Germinal center (tissue), 1 donor: Measurements from ENCODE around the gene C19orf25.
"Not testable (repeated sequence)": the region's sequence is repeated elsewhere in the genome, so short reads cannot be mapped to it uniquely, and the experiment has no call there.

Source experiments
- DNase-seq: peaks from one replicate; pipeline ENCODE4 v3.0.0; 2012; ENCODE audit warnings: mixed read lengths, low spot score

Gene C19orf25

DNA sequence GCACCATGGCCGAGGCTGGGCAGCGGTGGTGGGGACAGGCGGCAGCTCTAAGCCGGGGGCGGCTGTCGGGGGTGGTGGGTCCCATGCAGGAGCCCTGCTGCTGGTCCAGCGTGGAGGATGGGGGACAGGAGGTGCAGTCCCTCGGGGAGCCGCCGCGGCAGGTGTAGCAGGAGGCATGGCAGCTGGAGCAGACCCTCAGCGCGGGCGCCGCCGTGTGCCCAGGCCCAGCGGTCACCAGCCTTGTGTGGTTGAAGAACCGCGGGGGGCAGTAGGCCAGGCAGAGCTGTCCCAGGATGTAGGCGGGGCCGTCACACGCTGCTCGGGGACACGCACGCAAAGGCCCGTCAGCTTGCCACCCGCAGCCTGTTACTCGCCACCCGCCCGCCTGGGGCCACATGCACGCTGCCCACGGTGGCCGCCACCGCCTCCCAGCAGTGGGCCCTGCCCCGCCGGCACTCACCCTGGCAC lies 2.9 kb upstream of the C19orf25 start:
- DNase-seq = no peak

DNA sequence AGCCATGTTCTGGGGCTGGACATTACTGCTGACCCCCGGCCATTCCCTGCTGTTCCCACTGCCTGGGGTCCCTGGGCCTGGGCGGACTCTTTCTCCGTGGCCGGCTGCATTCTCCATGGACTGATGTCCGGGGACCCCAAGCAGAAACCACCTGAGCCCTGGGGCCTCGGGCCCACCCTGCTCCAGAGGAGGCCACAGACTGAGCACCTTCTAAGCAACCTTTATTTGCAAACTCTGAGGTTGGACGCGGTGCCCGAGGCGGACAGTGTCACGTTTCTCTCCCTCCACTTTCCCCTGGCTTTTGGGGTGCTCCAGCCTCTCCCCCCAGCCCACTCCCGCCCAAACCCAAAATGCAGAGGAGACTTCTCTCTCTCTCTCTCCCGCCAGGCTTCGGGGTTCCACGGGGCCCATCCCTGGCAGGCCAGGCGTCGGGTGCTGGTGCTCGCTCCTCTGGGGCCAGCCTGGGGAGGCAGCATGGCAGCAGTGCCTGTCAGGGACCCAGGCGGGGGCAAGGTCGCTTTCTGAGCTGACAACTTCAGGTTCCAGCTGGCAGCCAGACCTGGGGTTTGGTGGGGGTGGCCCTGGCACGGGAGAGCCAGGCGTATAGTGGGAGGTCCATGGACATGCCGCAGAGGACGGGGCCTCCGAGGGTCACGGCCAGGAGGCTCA lies 2.3 kb upstream of the C19orf25 start:
- DNase-seq = no peak

DNA sequence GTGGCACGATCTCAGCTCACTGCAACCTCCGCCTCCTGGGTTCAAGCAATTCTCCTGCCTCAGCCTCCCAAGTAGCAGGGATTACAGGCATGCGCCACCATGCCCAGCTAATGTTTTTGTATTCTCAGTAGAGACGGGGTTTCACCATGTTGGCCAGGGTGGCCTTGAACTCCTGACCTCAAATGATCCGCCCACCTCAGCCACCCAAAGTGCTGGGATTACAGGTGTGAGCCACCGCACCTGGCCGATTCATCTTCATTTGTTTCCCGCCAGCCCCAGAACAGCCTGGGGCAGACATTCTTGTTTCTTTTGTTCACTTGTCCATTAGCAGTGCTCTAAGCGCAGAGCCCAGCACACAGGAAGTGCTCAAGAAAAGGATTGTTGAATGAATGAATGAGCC lies 2.0 kb downstream of the C19orf25 start:
- DNase-seq = not testable (repeated sequence)

DNA sequence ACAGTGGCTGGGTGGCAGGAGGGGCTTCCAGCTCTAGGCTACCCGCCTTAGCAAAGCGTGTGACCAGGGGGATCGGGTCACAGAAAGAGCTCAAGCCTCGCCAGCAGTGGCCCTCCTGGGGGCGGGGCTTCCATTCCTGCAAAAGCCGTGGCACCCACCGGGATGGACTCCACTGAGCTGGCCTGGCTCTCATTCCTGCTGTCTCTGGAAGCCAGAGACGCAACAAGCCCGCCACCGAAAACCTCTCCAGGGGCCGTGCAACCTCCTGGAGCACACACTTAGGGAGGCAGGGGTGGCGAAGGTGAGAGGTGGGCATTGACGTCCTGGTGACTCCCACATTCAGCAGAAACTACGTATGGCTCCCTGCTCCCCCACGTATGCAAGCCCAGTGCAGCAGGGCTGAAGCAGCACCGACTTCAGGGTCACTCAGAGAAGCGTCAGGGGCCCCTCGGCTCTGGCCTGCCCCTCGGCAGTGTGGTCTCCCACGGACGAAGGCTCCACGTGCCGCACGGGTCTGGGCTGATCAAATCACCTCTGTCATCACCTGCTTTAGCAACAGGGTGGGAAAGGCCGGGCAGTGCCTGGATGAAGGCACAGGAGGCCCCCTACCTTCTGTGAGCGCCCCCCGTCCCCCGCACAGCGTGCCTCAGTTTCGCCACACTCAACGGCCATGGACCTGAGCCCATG lies 3.1 kb downstream of the C19orf25 start:
- no peak for DNase-seq

DNA sequence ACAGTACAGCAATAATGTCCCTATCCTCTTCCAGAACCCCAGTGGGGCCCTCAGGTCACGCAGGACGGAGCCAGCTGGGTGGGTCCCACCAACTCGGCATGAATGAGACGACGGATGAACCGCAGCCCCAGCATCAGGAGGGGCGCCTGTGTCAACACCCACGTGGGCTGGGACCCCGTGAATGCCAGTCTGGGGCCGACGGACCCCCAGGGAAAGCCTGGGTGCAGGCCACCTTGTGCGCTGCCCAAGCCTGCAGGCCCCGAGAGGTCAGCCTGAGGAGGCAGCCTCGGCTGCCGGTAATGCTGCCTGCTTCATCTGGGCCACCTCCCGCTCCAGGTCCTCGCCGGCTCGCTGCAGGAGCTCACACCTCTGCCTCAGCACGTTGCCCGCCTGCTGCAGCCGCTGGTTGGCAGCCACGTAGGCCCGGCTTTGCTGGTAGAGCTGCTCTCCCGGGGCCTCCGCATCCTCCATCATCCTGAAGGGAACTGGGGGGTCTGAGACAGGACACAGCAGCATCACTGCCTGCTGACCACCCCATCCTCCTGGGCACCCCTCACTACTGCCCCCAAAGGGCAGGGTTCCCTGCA lies 4.2 kb downstream of the C19orf25 start:
- no peak for DNase-seq

DNA sequence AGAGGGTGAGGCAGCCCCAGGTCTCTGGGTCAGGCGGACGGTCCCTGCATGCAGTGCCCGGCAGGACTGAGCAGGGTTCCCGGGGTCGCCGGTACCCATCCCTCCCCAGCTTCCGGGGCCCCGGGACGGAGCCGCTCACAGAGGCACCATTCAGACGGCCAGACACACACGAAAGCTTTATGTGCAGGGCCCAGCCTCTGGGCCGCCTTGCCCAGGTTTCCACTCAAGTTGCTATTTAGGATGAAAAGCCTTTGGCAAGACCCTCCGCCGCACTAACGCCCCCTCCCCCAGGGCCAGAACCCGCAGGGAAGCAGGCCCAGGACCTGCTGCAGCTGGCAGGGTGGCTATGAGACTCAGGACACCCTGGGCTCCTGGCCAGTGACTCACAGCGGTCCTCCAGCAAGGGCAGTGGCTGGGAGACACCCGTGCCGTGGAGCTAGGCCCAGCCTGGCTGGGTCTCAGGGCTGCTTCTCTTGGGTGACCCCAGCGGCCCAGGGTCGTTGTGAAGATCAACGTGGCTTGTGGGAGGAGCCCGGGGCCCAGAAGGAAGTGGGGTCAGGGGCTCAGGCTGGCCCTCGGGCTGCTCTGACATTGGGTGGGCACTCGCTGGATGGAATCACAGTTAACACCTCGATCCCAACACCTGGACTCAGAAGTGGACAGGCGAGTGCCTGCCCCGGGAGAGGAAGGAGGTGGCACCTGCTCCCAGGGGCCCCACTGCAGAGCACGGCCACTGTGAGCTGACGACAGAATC lies 4.8 kb downstream of the C19orf25 start:
- no peak for DNase-seq

DNA sequence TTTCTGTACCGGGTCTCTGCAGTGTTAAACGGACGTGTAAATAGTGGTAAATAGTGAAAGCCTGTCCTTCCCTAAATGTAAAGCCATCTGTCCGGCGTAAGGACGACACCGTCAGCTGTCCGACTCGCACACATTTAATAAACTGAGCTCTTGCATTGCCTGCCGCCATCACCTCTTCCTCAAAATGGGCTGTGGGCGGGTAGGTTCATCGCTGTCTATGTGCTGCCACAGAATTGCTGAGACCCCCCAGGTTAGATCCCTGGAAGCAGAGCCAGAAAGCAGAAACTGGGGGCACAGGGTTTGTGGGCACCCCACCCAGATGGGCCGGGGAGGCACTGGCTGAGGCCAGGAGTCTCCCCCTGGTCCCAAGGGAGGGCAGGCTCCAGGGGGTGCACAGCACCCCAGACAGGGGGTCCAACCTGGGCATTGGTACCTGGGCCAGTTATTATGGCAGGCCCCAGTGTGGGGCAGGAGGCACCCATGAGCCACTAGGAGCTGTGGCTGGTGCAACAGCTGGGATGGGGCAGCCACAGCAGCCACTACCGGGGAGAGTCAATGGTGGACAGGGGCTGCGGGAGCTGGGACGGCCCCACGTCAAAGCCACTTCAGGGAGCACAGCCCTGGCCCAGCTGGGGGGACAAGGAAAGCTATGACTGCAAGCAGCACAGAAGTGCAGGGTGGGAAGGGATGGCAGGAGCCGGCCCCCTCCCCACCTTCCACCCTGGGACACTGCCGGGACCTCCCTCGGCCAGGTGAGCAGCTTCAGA lies 5.7 kb downstream of the C19orf25 start:
- DNase-seq = no peak

DNA sequence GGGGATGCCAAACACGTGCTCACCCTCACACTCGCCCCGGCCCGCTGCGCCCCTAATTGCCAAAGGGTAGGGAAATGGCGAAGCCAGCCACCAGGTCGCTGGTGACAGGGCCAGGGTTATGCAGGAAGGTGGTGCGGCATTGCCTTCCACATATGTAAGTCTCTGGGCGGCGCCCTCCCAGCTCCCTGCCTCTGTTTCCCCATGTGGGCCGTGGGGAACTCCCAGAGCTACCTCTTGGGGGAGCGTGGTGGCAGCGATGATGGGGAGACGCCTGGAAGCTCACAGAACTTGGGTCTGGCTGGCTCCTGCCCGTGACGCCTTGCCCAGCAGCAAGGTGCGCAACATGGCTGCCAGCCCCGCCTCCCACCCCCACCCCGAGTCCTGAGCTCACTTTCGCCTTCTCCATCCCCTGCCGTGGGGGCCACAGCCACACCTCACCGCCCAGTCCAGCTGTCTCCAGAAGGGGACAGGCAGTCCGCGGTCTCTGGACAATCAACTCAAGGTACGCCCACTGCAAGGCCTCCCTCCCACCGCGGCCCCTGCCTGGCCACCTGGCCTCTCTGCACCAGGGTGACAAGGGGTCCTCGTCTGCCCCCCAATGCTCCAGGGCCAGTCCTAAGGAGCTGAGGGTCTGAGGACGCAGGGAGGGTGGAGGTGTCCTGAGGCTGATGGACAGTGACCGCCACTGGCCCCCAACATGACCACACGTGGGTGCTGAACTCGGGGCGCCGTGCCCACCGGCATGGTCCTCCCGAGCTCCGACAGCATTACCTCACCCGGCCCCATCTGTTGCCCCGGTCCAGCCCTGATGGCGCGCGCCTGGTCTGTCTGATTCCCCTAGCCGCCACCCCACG lies 6.6 kb downstream of the C19orf25 start:
- no peak for DNase-seq

DNA sequence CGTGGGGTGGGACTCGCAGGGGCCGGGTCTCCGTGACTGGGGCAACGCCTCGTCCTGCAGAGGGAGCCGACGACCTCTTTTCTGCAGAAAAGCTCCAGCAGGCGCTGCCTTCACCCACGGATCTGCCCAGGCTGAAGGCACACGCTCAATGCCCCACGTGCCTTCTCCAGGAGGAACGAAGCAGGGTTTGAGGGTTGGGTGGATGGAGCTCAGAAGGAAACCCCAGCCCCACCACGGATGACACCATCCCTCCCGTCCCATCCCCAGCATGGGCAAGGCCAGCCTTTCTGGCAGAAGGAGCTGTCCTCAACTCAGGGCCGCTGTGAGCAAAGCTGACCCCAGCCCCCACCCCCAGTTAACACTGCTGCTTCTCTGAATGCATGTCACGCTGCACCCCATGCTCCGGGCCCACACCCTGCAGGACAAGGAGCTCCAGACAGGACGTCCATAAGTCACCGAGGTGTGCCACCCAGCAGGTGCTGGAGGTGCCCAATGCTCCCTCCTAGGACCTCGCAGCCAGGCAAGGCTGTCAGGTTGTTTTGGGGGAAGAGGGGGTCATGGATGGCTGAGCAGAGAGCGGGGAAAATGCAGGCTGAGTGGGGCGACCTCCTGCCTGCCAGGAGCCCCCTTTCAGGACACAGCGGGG lies 7.4 kb downstream of the C19orf25 start:
- no peak for DNase-seq

DNA sequence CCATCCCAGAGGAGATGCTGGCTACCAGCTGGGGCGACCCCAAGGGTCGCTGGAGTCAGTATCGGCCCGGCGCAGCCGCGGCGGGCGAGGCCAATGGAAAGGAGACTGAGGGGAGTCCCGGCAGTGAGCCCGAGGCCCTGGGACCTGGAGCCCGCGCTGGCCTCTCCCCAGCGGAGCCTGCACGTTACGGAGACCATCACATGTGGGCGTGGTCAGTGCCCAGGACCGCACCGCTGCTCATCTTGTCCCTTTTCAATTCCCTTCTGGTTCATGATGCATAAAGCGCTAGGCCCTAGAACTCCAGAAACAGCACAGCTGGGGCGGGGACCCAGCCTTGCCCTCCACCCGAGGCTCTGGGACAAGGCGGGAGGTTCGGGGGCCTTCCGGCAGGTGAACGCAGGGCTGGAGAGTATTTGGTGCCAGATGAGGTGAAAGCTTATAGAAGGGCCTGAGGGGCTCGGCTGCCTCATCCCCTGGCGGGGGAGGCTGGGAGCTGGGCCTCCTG lies 8.0 kb downstream of the C19orf25 start:
- DNase-seq = no peak

DNA sequence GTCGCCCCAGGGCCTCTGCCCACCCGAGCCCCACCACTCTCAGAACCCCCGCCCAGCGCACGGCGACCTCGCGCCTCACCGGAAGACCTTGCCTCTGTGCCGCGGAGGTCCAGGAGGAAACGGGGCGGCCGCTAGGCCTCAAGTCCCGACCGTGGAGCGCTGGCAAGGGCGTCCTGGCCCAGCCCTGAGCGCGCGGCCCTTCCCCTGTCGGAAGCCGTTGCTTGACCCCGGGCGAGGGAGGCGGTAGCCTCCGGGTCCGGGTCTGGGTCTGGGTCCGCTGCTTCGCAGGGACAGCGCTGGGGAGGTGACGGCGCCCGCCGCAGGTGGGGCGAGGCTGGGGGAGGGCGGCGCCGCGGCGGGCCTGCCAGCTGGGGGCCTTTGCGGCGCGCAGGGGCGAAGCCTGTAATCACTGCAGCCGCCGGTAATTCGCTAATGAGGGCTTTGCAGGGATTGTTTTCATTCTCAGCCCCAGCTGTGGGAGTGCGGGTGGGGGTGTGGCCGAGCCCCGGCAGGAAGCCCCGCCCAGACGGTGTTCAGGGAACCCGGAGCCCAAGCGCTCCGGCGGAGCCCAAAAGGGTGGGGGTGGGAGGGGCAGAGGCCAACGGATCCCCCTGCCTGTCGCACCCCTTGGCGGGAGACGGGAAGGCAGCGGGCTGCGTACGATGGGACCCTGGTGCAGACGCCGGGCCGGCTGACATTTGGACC lies 8.6 kb downstream of the C19orf25 start:
- peak; percentile 77 for DNase-seq

DNA sequence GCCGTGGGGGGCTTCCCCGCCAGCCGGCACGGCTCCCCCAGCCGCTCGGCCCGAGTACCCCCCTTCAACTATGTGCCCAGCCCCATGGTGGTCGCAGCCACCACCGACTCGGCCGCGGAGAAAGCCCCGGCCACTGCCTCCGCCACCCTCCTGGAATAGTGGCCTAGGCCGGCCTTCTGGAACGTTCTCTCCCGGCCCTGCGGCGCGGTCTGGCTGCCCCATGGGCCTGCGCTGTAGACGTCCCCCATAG lies 9.0 kb downstream of the C19orf25 start:
- DNase-seq = no peak

DNA sequence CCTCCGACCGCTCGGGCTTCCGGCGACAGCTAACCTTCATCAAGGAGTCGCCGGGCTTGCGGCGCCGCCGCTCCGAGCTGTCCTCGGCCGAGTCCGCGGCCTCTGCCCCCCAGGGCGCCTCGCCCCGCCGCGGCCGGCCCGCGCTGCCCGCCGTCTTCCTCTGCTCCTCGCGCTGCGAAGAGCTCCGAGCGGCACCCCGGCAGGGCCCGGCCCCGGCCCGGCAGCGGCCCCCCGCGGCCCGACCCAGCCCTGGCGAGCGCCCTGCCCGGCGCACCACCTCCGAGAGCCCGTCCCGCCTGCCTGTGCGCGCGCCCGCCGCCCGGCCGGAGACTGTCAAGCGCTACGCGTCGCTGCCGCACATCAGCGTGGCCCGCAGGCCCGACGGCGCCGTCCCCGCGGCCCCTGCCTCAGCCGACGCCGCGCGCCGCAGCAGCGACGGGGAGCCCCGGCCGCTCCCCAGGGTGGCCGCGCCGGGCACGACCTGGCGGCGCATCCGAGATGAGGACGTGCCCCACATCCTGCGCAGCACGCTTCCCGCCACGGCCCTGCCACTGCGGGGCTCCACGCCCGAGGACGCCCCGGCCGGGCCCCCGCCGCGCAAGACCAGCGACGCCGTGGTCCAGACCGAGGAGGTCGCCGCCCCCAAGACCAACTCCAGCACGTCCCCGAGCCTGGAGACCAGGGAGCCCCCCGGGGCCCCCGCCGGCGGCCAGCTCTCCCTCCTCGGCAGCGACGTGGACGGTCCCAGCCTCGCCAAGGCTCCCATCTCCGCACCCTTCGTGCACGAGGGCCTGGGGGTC lies 9.6 kb downstream of the C19orf25 start:
- DNase-seq = no peak

DNA sequence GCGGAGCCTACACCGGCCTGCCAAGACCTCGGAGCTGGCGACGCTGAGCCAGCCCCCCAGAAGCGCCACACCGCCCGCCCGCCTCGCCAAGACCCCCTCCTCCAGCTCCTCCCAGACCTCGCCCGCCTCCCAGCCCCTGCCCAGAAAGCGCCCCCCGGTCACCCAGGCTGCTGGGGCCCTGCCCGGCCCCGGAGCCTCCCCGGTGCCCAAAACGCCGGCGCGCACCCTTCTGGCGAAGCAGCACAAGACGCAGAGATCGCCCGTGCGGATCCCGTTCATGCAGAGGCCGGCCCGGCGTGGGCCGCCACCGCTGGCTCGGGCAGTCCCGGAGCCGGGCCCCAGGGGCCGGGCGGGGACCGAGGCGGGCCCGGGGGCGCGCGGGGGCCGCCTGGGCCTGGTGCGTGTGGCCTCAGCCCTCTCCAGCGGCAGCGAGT lies 10.2 kb downstream of the C19orf25 start:
- no peak for DNase-seq

DNA sequence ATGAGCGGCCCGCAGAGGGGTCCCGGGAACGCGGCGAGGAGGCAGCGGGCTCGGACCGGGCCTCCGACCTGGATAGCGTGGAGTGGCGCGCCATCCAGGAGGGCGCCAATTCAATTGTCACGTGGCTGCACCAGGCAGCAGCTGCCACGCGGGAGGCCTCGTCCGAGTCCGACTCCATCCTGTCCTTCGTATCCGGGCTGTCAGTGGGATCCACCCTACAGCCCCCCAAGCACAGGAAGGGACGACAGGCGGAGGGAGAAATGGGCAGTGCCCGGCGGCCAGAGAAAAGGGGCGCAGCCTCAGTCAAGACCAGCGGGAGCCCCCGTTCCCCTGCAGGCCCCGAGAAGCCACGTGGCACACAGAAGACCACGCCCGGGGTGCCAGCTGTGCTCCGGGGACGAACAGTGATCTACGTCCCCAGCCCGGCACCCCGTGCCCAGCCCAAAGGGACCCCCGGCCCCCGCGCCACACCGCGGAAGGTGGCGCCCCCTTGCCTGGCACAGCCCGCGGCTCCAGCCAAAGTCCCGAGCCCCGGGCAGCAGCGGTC lies 10.7 kb downstream of the C19orf25 start:
- DNase-seq = no peak

DNA sequence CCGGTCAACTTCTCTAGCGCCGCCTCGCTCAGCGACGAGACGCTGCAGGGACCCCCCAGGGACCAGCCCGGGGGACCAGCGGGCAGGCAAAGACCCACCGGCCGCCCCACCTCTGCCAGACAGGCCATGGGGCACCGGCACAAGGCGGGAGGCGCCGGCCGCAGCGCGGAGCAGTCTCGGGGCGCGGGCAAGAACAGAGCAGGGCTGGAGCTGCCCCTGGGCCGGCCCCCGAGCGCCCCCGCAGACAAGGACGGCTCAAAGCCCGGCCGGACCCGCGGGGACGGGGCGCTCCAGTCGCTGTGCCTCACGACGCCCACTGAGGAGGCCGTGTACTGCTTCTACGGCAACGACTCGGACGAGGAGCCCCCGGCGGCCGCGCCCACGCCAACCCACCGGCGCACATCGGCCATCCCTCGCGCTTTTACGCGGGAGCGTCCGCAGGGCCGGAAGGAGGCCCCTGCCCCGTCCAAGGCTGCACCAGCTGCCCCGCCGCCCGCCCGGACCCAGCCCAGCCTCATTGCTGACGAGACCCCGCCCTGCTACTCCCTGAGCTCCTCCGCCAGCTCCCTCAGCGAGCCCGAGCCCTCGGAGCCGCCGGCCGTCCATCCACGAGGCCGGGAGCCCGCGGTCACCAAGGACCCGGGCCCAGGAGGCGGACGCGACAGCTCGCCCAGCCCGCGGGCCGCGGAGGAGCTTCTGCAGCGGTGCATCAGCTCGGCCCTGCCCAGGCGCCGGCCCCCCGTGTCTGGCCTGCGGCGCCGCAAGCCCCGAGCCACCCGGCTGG lies 11.3 kb downstream of the C19orf25 start:
- no peak for DNase-seq

DNA sequence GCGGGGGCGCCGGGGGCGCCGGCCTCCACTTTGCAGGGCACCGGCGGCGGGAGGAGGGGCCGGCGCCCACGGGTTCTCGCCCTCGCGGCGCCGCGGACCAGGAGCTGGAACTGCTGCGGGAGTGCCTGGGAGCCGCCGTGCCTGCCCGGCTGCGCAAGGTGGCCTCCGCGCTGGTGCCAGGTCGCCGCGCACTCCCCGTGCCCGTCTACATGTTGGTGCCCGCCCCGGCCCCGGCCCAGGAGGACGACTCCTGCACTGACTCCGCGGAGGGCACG lies 11.9 kb downstream of the C19orf25 start:
- DNase-seq = no peak
